ENCODE results near the gene HES5.
A peak's percentile ranks its signal among the peaks of the same experiment; 100 is the strongest.

Gene HES5

GRCh38 chr1:2482588-2482987 lies 47.5 kb downstream of the HES5 start:
- no peak overlapping the region for H3K27ac ChIP-seq
- no peaks in the 10 kb centered on the region for H3K9me3 ChIP-seq (ENCODE audit: control insufficient read depth, low read length)
- no peak overlapping the region for H3K4me2 ChIP-seq (ENCODE audit: low read length)
- H3K4me3 ChIP-seq (ENCODE audit: low read depth, low read length): no peak overlapping the region
- no peak overlapping the region for H2AFZ ChIP-seq
- no peak for TF ChIP-seq CTCF (IDR thresholded peaks at IDR 0.05)
- H3K9ac ChIP-seq: no peak overlapping the region
- H3K36me3 ChIP-seq (ENCODE audit: control insufficient read depth, insufficient read depth, low read length): no peaks in the 10 kb centered on the region
- peaks cover 21% of the 10 kb centered on the region for H3K4me1 ChIP-seq
- no peaks in the 10 kb centered on the region for H3K79me2 ChIP-seq
- H3K27me3 ChIP-seq (ENCODE audit: control insufficient read depth, insufficient read depth, low read length): no peaks in the 10 kb centered on the region

GRCh38 chr1:2481885-2482284 lies 48.2 kb downstream of the HES5 start:
- no peaks in the 10 kb centered on the region for H3K36me3 ChIP-seq (ENCODE audit: control insufficient read depth, insufficient read depth, low read length)
- H3K27me3 ChIP-seq (ENCODE audit: control insufficient read depth, insufficient read depth, low read length): no peaks in the 10 kb centered on the region
- H3K4me2 ChIP-seq (ENCODE audit: low read length): no peak overlapping the region
- no peaks in the 10 kb centered on the region for H3K79me2 ChIP-seq
- no peak overlapping the region for H3K4me3 ChIP-seq (ENCODE audit: low read depth, low read length)
- peak overlapping the region; percentile 85 for H3K27ac ChIP-seq
- no peaks in the 10 kb centered on the region for H3K9me3 ChIP-seq (ENCODE audit: control insufficient read depth, low read length)
- no peak for TF ChIP-seq CTCF (IDR thresholded peaks at IDR 0.05)
- H3K9ac ChIP-seq: no peak overlapping the region
- H2AFZ ChIP-seq: no peak overlapping the region
- H3K4me1 ChIP-seq: peaks cover 21% of the 10 kb centered on the region

DNA sequence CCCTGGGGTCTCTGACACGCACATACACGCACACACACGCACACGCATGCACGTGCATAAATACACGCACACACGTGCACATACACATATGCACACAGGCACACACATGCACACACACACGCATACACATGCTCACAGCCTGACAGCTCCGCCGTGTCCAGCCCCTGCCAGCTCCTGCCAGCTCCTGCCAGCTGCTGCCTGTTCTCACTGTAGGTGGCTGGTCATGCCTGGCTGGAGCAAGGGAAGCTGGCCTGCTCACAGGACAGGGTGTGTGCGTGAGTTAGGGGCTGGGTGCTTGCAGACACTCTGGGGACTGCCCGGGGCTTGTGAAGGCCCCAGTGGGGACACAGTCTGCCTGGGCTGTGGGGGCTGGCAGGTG lies 49.1 kb downstream of the HES5 start:
- Histone ChIP-seq H3K4me3 (ENCODE audit: low read depth, low read length) (no peak overlapping the region), H3K9me3 (ENCODE audit: control insufficient read depth, low read length) (no peaks in the 10 kb centered on the region), H3K27me3 (ENCODE audit: control insufficient read depth, insufficient read depth, low read length) (no peaks in the 10 kb centered on the region), H2AFZ (peak overlapping the region; percentile 42), H3K9ac (no peak overlapping the region), H3K79me2 (no peaks in the 10 kb centered on the region), H3K36me3 (ENCODE audit: control insufficient read depth, insufficient read depth, low read length) (no peaks in the 10 kb centered on the region), H3K4me2 (ENCODE audit: low read length) (no peak overlapping the region), H3K27ac (peak overlapping the region; percentile 85), H3K4me1 (peaks cover 23% of the 10 kb centered on the region)
- TF ChIP-seq CTCF (IDR thresholded peaks at IDR 0.05): no peak

GRCh38 chr1:2480236-2480985 lies 49.7 kb downstream of the HES5 start:
- H3K27ac ChIP-seq: peak overlapping the region; percentile 85
- H3K9me3 ChIP-seq (ENCODE audit: control insufficient read depth, low read length): no peaks in the 10 kb centered on the region
- TF ChIP-seq CTCF (IDR thresholded peaks at IDR 0.05): no peak
- H3K4me1 ChIP-seq: peaks cover 27% of the 10 kb centered on the region
- H2AFZ ChIP-seq: peak overlapping the region; percentile 5
- no peaks in the 10 kb centered on the region for H3K36me3 ChIP-seq (ENCODE audit: control insufficient read depth, insufficient read depth, low read length)
- no peak overlapping the region for H3K4me2 ChIP-seq (ENCODE audit: low read length)
- H3K4me3 ChIP-seq (ENCODE audit: low read depth, low read length): no peak overlapping the region
- H3K27me3 ChIP-seq (ENCODE audit: control insufficient read depth, insufficient read depth, low read length): no peaks in the 10 kb centered on the region
- no peak overlapping the region for H3K9ac ChIP-seq
- H3K79me2 ChIP-seq: no peaks in the 10 kb centered on the region

- H3K36me3 ChIP-seq (ENCODE audit: control insufficient read depth, insufficient read depth, low read length): no peaks in the 10 kb centered on the region
- H3K79me2 ChIP-seq: no peaks in the 10 kb centered on the region
- peaks cover 29% of the 10 kb centered on the region for H3K4me1 ChIP-seq
- H3K4me3 ChIP-seq (ENCODE audit: low read depth, low read length): no peak overlapping the region
- H3K27me3 ChIP-seq (ENCODE audit: control insufficient read depth, insufficient read depth, low read length): no peaks in the 10 kb centered on the region
- H3K9me3 ChIP-seq (ENCODE audit: control insufficient read depth, low read length): no peaks in the 10 kb centered on the region
- no peak overlapping the region for H2AFZ ChIP-seq
- H3K4me2 ChIP-seq (ENCODE audit: low read length): no peak overlapping the region
- H3K27ac ChIP-seq: peak overlapping the region; percentile 85
- no peak for TF ChIP-seq CTCF (IDR thresholded peaks at IDR 0.05)
- H3K9ac ChIP-seq: no peak overlapping the region
These were observed 50.4 kb downstream of the HES5 start for GRCh38 chr1:2479618-2480017.
